Activated naive CD4-positive, alpha-beta T cell (primary cell): ENCODE measurements around the gene GRIFIN.

Experiments
- DNase-seq, 4 experiments: peaks; one replicate each; lab custom pipeline; 2025; lab: John Stamatoyannopoulos, UW

Gene GRIFIN

DNA sequence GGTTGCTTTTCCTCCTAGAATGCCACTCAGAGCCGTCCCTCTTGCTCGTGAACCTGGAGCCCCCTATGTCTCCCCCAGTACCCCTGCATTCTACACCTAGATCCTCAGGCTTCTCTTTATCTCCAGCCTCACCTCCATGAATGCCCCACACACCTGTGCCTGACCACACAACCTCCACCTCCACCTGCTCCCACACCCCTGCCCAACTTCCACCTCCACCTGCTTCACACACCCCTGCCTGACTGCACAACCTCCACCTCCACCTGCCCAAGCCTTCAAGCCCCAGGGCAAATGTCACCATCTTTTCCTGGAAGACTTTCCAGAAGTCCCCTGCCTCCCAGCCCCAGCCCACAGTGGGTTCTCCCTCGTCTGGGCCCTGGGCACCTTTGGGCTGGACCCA lies 36.5 kb upstream of the GRIFIN start:
- DNase-seq = no peak

GRCh38 chr7:2512179-2512661 lies 36.0 kb upstream of the GRIFIN start:
- DNase-seq = no peak

GRCh38 chr7:2511769-2512168 lies 35.6 kb upstream of the GRIFIN start:
- DNase-seq = no peak

- DNase-seq = peak in 2 of 4 experiments; percentile 51 to 66
Observed at GRCh38 chr7:2510909-2511768, 34.9 kb upstream of the GRIFIN start.

GRCh38 chr7:2510130-2510776 lies 34.1 kb upstream of the GRIFIN start:
- no peak for DNase-seq

DNA sequence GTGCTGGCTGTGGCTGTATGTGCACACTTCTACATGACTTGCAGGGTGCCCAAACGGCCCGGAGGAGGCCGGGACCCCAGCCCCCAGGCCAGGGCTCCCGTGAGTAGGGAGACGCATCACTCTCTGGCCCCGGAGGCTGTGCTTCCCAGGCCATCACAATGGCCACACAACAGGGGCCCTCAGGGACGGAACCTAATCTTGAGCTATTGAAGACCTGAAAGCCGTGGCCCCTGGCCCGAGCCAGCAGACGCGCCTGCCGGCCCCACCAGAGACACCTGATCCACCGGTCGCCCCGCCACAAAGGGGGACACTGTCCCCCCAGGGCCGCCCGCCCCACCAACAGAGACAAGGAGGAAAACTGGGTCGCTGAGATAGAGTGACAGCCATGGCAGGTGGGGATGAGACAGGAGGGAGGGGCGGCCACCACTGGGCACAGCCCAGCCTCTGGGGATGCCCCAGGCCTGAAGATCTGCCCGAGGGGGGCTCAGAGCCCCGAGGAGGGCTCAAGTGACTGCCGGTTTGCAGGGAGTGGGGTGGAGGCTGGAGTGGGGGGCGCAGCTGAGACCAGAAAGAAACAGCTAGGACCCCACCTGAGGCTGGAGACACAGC lies 33.2 kb upstream of the GRIFIN start:
- DNase-seq = no peak

GRCh38 chr7:2508327-2509215 lies 32.4 kb upstream of the GRIFIN start:
- DNase-seq = peak in 3 of 4 experiments; percentile 37 to 75 (median 63)

DNA sequence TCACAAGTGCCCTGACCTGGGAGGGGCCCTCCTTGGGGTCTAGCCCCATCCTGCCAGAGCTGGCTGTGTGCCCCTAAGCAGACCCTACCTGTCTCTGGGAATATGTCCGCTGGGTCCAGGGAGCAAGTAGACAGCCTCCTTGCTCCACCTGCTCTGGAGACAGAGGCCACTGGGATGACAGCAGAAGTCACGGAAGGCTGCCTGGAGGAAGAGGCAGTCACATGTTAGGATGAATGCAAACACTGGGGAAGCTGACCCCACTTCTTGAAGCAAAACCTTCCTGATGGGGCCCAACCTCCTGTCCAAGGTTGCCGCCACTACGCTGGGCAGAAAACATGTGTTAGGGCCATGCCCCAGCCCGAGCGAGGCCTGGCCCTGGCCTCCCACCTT lies 31.7 kb upstream of the GRIFIN start:
- DNase-seq = no peak

GRCh38 chr7:2507208-2507916 lies 31.2 kb upstream of the GRIFIN start:
- DNase-seq = no peak

- DNase-seq = no peak
Observed at GRCh38 chr7:2505401-2505800, 29.2 kb upstream of the GRIFIN start.

- DNase-seq = no peak
Observed at GRCh38 chr7:2504889-2505375, 28.7 kb upstream of the GRIFIN start.

- no peak for DNase-seq
Observed at GRCh38 chr7:2504128-2504888, 28.1 kb upstream of the GRIFIN start.

DNA sequence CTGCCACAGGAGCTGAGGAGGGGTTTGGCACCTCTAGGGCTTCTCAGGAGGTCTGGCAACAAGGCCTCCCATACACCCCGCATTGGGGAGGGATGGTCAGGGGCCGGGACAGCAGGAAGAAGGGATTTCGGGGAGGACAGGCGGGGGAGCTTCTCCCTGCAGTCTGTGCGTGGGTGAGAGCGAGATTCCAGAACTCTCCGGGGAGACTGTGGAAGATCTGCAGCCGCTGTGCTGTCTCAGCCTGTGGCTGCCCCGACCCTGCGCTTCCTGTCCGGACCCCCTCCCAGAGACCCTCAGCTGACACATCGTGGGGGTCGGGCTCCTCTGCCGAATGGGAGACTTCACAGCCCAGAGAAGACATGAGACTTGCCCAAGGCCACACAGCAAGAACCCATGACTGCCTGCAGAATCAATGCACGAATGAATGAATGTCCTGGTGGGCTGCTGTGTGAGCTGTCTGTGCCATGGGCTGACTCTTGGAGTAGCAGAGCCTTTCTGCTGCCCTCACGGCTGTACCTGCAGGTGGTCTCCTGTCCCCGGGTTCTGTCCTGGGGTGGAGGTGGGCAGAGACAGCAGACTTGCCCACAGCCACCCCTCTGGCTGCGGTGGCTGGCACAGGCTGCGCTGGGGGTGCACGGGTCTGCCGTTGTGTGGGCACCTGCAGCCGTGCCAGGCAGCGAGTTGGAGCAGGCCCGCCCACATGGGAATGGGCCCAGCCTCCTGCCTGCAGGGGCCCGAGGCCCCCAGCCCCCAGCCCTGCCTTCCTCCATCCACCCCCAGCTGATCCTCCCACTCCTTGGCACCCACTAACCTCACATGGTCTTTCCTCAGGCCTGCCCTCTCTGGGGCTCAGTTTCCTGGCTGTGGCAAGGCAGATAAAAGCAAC lies 27.1 kb upstream of the GRIFIN start:
- DNase-seq = no peak

- DNase-seq = no peak
Observed at GRCh38 chr7:2502647-2502966, 26.4 kb upstream of the GRIFIN start.

GRCh38 chr7:2501947-2502646 lies 25.9 kb upstream of the GRIFIN start:
- no peak for DNase-seq

- no peak for DNase-seq
Observed at GRCh38 chr7:2500701-2501100, 24.5 kb upstream of the GRIFIN start.

DNA sequence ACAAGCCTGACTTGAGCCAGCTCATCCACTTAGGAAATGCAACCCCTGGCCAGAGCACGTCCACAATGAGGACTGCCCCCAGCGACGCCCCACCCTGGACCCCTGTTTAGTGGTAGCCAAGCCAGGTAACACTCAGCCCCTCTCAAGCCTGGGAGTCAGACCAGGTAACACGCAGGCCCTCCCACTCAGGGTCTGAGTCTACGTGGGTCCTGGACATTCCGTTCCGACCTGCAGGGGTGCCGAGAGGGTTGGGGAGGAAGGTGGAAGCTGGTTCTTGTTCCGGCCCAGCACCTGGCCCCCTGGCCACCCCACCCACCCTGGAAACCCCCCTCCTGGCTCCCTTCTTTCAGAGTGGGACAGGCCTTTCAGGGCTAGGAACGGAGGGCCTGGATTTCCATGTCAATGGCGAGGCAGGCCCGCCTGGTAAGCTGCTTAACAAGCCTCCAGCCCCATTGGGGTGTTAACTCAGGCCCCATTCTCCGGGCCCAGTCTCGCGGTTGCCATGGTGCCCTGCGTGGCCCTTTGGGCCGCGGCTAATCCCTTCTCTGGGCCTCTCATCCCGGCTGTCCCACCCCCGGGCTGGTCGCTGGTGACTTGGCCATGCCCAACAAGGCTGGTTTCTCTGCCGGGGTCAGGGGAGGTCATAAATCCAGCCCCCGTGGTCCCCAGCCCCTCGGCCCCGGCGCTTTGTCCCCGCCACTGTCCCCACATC lies 23.7 kb upstream of the GRIFIN start:
- no peak for DNase-seq

- no peak for DNase-seq
Observed at GRCh38 chr7:2499181-2499580, 23.0 kb upstream of the GRIFIN start.
